ENCODE results near the gene SACM1L. TPM values are rescaled to one million over a fixed set of nuclear protein-coding genes. Genes with fewer than 3 reads are reported as not detected.

Gene SACM1L
- total and polyA plus RNA-seq, 2 donors (not counting 3 experiments of a cell fraction or from before 2014, with no cell fraction given), result 11.9 to 39.9 TPM

GRCh38 chr3:45654397-45654944, 34.7 kb upstream of the SACM1L start:
- DNase-seq (ENCODE audit: low read depth, low spot score) (no peak), FAIRE-seq (no peak)
- Histone ChIP-seq H2AFZ (ENCODE audit: low read depth, low read length) (no peak overlapping the region), H3K36me3 (ENCODE audit: control insufficient read depth in 2 of 2, extremely low read depth in 1 of 2, insufficient read depth in 2 of 2, low read length in 2 of 2) (no peaks in the 10 kb centered on the region), H3K79me2 (ENCODE audit: control insufficient read depth, insufficient read depth, low read length) (peaks cover 29% of the 10 kb centered on the region), H3K9me1 (replicated peaks; ENCODE audit: control insufficient read depth, extremely low read depth, insufficient read depth, low read length) (no peaks in the 10 kb centered on the region), H3K9ac (replicated peaks; ENCODE audit: extremely low read depth, insufficient read depth, low read length) (no peak overlapping the region), H4K20me1 (replicated peaks; ENCODE audit: control insufficient read depth, extremely low read depth, insufficient read depth, low read length) (no peaks in the 10 kb centered on the region), H3K4me2 (ENCODE audit: insufficient read depth, low read length) (no peak overlapping the region), H3K9me3 (replicated peaks; ENCODE audit: control insufficient read depth, insufficient read depth, low read length) (no peaks in the 10 kb centered on the region), H3K4me1 (ENCODE audit: control insufficient read depth, extremely low read depth, insufficient read depth, low read length) (peaks cover 12% of the 10 kb centered on the region), H3K27me3 (ENCODE audit: control insufficient read depth in 2 of 2, insufficient read depth in 2 of 2, low read length in 2 of 2) (no peaks in the 10 kb centered on the region), H3K4me3 (replicated peaks in 1 of 3; ENCODE audit: insufficient read depth in 1 of 3, low read depth in 1 of 3, low read length in 3 of 3) (no peak overlapping the region), H3K27ac (ENCODE audit: insufficient read depth, low read depth, low read length) (no peak overlapping the region)
- ChIA-PET POLR2A (no interaction called here), CTCF (interaction anchor here (0.6 to 4.1 kb wide), 12 partner anchors 9 to 617 kb away, joined by 3 to 62 read pairs (median 4); partner anchors contain the start of genes LIMD1 and SACM1L)
- intact Hi-C loops (cut with micrococcal nuclease), result no loop called here
- no TSS peak for BruUV-seq (replicated peaks)
- dilution Hi-C loops (cut with MboI; ENCODE audit: extremely low pct_ligation_motif_present, low sequenced_read_pairs), result no loop called here
- TF ChIP-seq POLR2AphosphoS5 (IDR thresholded peaks at IDR 0.05; ENCODE audit: insufficient read depth, low read depth, low read length) (no peak), POLR2A (IDR thresholded peaks at IDR 0.05; ENCODE audit: low read depth, low read length) (no peak), MAX (IDR thresholded peaks at IDR 0.05; ENCODE audit: insufficient read depth, insufficient read length) (no peak), JUN (IDR thresholded peaks at IDR 0.05; ENCODE audit: borderline replicate concordance, insufficient read depth, insufficient read length, low read depth) (no peak), GATA2 (IDR thresholded peaks at IDR 0.05; ENCODE audit: insufficient read depth, insufficient read length, low read depth, low read length) (no peak), FOS (IDR thresholded peaks at IDR 0.05; ENCODE audit: borderline replicate concordance, insufficient read depth, low read length) (no peak), EZH2 (IDR thresholded peaks at IDR 0.05; ENCODE audit: borderline replicate concordance, low read depth, low read length, severe bottlenecking) (no peak), CTCF (IDR thresholded peaks at IDR 0.05; ENCODE audit: extremely low read depth in 1 of 2, insufficient read depth in 1 of 2, low read depth in 1 of 2, low read length in 2 of 2) (no peak), MYC (IDR thresholded peaks at IDR 0.05; ENCODE audit: low read depth, low read length) (no peak)

Data from endothelial cell of umbilical vein (primary cell).